GM04503 (cell line): ENCODE measurements around the gene SYTL2.

ENCODE experiments used
- DNase-seq: peaks from one replicate; pipeline ENCODE4 v3.0.0-alpha.2; 2012; ENCODE audit warnings: low read depth

SYTL2 gene

DNA sequence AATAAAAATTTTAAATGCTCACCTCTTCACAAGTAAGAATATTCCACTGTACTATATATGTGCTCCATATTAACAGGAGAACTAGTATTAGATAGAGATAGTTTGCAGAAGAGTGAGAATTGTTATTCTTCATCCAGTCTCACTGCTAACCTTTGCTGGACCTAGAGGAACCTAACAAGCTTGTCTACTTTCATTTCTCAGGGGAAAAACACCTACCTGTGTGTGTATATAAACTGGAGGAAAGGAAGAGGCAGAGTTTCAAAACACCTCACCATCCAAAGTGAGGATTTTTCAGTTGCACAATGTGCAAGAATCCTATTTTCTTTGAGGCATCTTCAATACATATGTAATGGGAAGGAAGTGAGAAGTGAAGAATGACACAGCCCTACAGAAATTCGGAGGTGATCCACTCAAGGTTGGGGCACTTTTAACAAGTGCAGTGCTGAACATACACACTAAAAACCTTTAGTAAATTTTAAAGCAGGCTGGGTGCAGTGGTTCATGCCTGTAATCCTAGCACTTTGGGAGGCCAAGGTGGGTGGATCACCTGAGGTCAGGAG lies 52.4 kb downstream of the SYTL2 start:
- DNase-seq, result no peak

- DNase-seq, result no peak
Observed at GRCh38 chr11:85758026-85758425, 52.9 kb downstream of the SYTL2 start.

GRCh38 chr11:85756401-85757200 lies 54.3 kb downstream of the SYTL2 start:
- no peak for DNase-seq

DNA sequence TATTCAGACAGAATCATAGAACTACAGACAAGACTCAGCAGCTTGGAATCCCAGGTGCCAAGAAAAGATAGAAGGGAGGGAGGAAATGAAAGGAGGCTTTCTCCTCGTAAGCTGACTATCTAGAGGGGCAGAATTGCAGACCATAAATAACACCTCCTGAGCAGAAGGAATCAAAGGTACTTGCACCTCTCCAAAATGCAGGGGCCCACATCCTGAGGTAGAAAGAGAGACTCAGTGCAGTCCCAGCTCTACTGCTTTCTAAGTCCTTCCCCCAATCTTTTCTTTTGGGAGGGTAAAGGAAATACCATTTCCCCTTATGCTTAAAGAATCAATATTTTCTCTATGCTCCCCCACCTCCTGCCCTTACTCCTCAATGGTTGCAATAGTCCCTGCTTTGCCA lies 55.2 kb downstream of the SYTL2 start:
- DNase-seq, result no peak

- no peak for DNase-seq
Observed at GRCh38 chr11:85755285-85755684, 55.7 kb downstream of the SYTL2 start.

DNA sequence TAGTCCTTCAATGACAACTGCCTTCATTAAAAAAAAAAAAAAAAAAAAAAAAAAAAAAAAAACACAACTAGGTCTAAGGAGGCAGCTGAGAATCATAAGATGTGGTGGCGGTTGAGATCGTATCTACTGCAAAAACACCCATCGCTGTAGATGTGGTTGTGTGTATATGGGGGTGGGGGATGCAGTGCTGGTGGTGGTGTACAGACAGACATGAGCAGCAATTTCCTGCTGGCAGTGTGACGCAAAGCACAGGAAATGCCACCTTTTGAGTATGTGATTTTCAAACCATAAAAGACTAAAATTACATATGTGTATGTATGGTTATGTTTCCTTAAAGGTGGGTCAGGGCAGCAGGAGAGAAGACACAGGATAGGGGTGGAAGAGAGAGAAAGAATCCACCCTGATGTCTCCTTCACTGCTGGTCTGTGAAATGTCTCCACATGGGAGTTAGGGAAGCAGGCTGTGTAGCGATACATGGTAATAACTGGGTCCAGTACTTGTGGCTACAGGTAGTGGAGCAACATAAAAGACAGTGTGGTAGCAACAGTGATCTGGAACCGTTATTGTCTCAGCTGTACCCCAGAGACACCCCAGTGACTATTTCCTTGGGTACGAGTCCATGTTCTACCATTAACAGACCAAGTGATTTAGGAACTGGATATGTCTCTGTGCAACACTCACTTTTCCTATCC lies 57.9 kb downstream of the SYTL2 start:
- DNase-seq, result no peak

DNA sequence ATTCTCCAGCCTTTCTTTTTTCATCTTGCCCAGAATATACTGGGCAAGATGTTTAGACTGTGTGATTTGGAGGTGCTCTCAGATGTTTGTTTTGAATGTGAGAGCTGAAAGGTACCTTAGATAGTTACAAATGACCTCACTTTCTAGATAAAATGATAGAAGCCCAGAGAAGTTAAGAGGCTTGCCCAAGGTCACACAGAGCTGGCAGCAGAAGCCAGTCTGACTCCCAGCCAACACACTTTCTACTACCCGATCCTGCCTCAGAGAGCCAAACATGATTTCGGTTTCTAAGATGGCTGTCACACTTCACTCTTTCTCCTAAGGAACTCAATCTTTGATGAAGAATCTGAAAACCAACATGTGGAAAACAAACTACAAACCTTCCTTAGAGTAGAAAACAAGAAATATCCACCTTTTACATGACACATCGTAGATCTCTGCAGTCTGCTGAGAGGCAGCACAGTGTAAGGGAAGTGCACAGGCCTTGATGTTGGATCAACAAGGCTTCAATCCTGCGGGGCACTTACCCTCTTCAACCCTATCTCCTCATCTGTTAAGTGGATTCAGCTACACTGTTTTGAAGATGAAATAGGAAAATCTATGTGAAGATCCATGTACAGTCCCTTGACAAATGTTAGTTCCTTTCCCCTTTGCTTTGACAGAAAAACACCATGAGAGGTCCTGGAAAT lies 58.6 kb downstream of the SYTL2 start:
- no peak for DNase-seq

GRCh38 chr11:85751724-85752123 lies 59.2 kb downstream of the SYTL2 start:
- DNase-seq, result no peak

DNA sequence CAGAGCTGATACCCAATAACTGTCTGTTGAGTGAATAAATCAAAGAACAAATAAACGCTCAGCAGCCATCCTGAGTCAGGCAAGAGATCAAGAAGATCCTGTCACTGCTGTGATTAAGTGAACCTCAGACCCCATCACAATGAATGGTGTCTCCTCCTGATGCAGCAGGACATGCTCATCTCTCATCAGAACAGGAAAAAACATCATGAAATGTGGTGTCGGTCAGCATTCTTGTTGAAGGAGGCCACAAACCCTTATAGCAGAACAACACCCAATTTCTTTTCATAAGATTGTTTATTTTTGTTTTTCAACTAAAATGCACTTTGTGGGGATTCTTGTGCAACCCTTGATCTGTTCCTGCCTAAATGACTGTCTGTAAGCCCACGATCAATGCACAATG lies 60.3 kb downstream of the SYTL2 start:
- DNase-seq, result no peak

- DNase-seq, result no peak
Observed at GRCh38 chr11:85749884-85750283, 61.1 kb downstream of the SYTL2 start.

GRCh38 chr11:85749287-85749834 lies 61.6 kb downstream of the SYTL2 start:
- no peak for DNase-seq

DNA sequence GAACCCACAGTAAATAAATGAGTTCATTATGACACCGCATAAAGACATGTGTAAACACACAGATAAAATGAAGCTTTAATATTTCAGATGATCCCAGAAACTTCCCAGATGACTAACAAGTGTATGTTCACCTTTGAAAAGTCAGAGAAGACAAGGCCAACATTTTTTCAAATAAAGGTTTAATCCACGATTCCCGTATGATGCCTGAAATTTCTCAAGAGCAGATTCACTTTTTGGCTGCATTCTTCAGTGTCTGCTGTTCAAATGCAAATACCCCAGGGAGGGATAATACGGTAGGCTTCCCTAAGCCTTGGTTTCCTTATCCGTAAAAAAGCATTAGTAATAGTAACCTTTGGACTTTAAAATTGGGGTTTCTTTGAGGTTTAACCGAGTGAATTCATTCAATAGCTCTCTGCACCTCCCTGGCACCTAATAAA lies 62.5 kb downstream of the SYTL2 start:
- no peak for DNase-seq

DNA sequence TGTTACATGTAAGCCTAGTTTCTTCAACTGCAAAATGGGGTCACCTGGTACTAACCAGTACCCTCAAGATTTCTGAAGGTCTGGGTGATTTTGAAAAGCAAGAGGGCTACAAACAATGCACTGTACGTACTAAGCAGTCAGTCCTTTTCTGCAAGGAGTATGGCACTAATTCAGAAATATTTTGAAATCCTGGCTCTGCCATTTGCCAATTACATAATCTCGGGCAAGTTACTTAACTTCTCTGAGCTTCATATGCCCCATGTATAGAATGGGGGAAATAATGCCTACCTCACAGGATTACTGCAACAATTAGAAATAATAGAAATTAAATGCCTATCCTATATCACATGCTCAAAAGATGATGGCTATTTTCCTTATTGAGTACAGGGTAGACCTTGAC lies 64.3 kb downstream of the SYTL2 start:
- no peak for DNase-seq

DNA sequence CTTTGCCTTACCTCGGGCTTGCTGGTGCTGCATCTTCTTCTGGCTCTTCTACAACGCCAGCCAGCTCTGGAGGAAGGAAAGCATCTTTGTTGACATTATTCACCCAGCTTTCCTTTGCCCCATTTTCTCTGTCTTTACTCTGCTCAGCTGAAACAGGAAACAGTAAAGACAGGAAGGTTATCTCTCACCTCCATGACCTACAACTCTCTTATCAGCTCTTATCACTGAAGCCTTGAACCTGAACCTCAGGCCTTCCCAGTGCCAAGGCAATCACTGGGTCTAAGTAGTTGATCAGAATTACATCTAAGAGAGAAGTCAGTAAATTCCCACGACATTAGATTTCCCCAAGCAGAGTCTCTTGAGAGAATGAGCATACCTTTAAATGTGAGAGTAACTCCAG lies 65.3 kb downstream of the SYTL2 start:
- DNase-seq, result no peak

GRCh38 chr11:85742873-85743275 lies 68.1 kb downstream of the SYTL2 start:
- DNase-seq, result no peak

- DNase-seq, result no peak
Observed at GRCh38 chr11:85742348-85742747, 68.6 kb downstream of the SYTL2 start.

GRCh38 chr11:85740481-85741400 lies 70.2 kb downstream of the SYTL2 start:
- no peak for DNase-seq

- no peak for DNase-seq
Observed at GRCh38 chr11:85737738-85738137, 73.2 kb downstream of the SYTL2 start.

DNA sequence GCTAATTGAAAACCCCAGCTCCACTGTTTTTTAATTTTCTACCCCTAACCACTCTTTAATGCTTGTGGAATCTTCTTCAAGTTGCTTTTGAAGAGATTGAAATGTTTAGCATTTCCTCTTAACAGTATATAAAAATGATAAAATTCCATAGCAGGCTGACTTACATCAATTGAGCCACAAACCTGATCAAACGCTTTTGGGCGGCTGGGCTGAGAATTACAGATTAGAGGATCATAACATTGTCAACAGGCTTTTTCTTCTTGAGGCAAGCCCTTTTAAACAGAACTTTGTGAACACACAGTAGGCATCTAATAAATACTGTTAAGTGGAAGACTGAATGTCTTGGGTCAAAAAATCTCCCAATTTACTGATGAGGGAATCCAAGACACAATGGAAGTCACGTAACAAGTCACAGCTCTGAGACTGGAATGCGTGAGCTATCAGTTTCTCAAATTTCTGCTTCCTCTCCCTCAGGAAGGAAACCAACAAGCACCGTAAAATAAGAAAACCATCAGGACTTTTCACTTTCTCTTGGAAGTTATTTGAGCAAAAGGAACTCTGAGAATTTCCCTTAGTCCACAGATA lies 75.0 kb downstream of the SYTL2 start:
- no peak for DNase-seq

GRCh38 chr11:85732965-85733364 lies 78.0 kb downstream of the SYTL2 start:
- DNase-seq, result no peak

DNA sequence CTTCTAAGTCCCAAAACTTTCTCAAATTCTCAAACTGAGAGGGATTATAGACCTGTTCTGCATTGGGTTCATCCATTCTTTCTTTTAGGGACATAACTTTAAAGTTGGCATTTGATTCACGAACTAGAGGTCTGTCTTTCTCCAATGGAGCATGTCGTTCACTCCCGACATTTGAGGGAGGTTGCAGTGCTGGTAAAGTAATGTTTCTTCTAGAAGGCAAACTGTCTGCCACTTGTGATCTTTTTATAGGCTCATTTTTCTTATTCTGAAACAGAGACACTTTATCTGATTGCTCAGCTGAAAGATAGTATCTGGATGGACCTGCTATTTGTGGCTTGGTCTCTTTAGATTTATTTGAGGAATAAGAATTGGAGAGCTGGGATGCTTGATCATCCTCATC lies 84.6 kb downstream of the SYTL2 start:
- no peak for DNase-seq
